Endothelial cell of umbilical vein (primary cell): ENCODE results near the gene SETD3. TPM values are rescaled to one million over a fixed set of nuclear protein-coding genes. Genes with fewer than 3 reads are reported as not detected.

Experiments used
- BruUV-seq: library from RNA; stranded (reverse); fragments of 400-500 nt; replicated peaks from 2 replicates; lab custom pipeline; 2021; lab: Mats Ljungman, UMichigan
- CTCF ChIA-PET: fragments of 300-600, 350-600 bp; sonication (Branson Sonifier 250); formaldehyde crosslinking; loops from one replicate; lab custom pipeline; 2021; ENCODE audit warnings: antibody characterized with exemption, inconsistent platforms; lab: Charles Lee
- POLR2A ChIA-PET: fragments of 300-600, 350-600 bp; sonication (Branson Sonifier 250); formaldehyde crosslinking; loops from one replicate; lab custom pipeline; 2021; ENCODE audit warnings: antibody characterized with exemption, inconsistent platforms; lab: Charles Lee
- DNase-seq: peaks from one replicate; pipeline ENCODE4 v3.0.0-alpha.2; 2011; ENCODE audit warnings: low read depth, low spot score
- FAIRE-seq: peaks from 2 replicates; lab custom pipeline; 2011; peaks lifted over from hg19 to GRCh38; lab: Jason Lieb, UNC
- H2AFZ ChIP-seq: 2 replicates; pipeline ENCODE4 v1.6.0; 2012; ENCODE audit warnings: low read depth, low read length, control low read depth, inconsistent platforms
- H3K27ac ChIP-seq: 2 replicates; pipeline ENCODE4 v1.5.1; 2011; ENCODE audit warnings: low read depth, mild to moderate bottlenecking, control low read depth, low read length, moderate library complexity; ENCODE audit not compliant: insufficient read depth
- H3K27me3 ChIP-seq, 2 experiments: 2 replicates each; pipeline versions ENCODE4 v1.6.0 to v1.6.1; 2011; ENCODE audit warnings: low read length in 2 of 2, mixed read lengths in 1 of 2; ENCODE audit not compliant: control insufficient read depth in 2 of 2, insufficient read depth in 2 of 2
- H3K36me3 ChIP-seq, 2 experiments: 2 replicates in 1 of 2; 3 replicates in 1 of 2; pipeline ENCODE4 v1.5.1; 2011; ENCODE audit warnings: low read length in 2 of 2, mild to moderate bottlenecking in 1 of 2, moderate library complexity in 1 of 2; ENCODE audit not compliant: control insufficient read depth in 2 of 2, insufficient read depth in 2 of 2; ENCODE audit errors: extremely low read depth in 1 of 2
- H3K4me1 ChIP-seq: 3 replicates; pipeline ENCODE4 v1.5.1; 2011; ENCODE audit warnings: mild to moderate bottlenecking, low read length; ENCODE audit not compliant: control insufficient read depth, insufficient read depth; ENCODE audit errors: extremely low read depth
- H3K4me2 ChIP-seq: 2 replicates; pipeline ENCODE4 v1.6.1; 2011; ENCODE audit warnings: low read length, control low read depth, mixed read lengths; ENCODE audit not compliant: insufficient read depth
- H3K4me3 ChIP-seq, 3 experiments: fragments of 200-600 bp in 1 of 3; sonication (generic), shearing (Covaris generic) in 1 of 3; replicated peaks in 1 of 3; 2 replicates each; pipeline ENCODE4 v1.5.1; 2011 to 2016; ENCODE audit warnings: control low read depth in 3 of 3, low read length in 3 of 3, mild to moderate bottlenecking in 2 of 3, inconsistent platforms in 1 of 3, low read depth in 1 of 3, moderate library complexity in 1 of 3; ENCODE audit not compliant: insufficient read depth in 1 of 3
- H3K79me2 ChIP-seq: 2 replicates; pipeline ENCODE4 v1.6.0; 2012; ENCODE audit warnings: low read length, inconsistent platforms; ENCODE audit not compliant: control insufficient read depth, insufficient read depth
- H3K9ac ChIP-seq: replicated peaks from 2 replicates; pipeline ENCODE3; 2011; ENCODE audit warnings: low read length, control low read depth; ENCODE audit not compliant: insufficient read depth; ENCODE audit errors: extremely low read depth
- H3K9me1 ChIP-seq: replicated peaks from 3 replicates; pipeline ENCODE4 v1.6.0; 2011; ENCODE audit warnings: mild to moderate bottlenecking, low read length; ENCODE audit not compliant: control insufficient read depth, insufficient read depth; ENCODE audit errors: extremely low read depth
- H3K9me3 ChIP-seq: replicated peaks from 2 replicates; pipeline ENCODE4 v1.5.1; 2012; ENCODE audit warnings: low read length, inconsistent platforms; ENCODE audit not compliant: control insufficient read depth, insufficient read depth
- H4K20me1 ChIP-seq: replicated peaks from 2 replicates; pipeline ENCODE3; 2011; ENCODE audit warnings: mild to moderate bottlenecking, low read length; ENCODE audit not compliant: control insufficient read depth, insufficient read depth; ENCODE audit errors: extremely low read depth
- CTCF ChIP-seq, 2 donors: IDR thresholded peaks; 1 replicate in 1 of 2; 2 replicates in 1 of 2; pipeline ENCODE4 v1.5.1; 2011; ENCODE audit warnings: low read length in 2 of 2, mild to moderate bottlenecking in 2 of 2, moderate library complexity in 2 of 2, control low read depth in 1 of 2, inconsistent platforms in 1 of 2, low read depth in 1 of 2; ENCODE audit not compliant: insufficient read depth in 1 of 2; ENCODE audit errors: extremely low read depth in 1 of 2
- EZH2 ChIP-seq: IDR thresholded peaks from 2 replicates; pipeline ENCODE4 v1.6.1; 2012; ENCODE audit warnings: borderline replicate concordance, low read depth, mild to moderate bottlenecking, moderate library complexity, low read length, inconsistent platforms; ENCODE audit not compliant: severe bottlenecking
- FOS ChIP-seq: IDR thresholded peaks from 2 replicates; pipeline ENCODE4 v1.6.1; 2011; ENCODE audit warnings: mild to moderate bottlenecking, low read length, moderate library complexity, borderline replicate concordance; ENCODE audit not compliant: insufficient read depth
- GATA2 ChIP-seq: IDR thresholded peaks from 2 replicates; pipeline ENCODE4 v1.7.0; 2011; ENCODE audit warnings: low read depth, mild to moderate bottlenecking, moderate library complexity, mixed read lengths, low read length; ENCODE audit not compliant: insufficient read length, insufficient read depth
- JUN ChIP-seq: IDR thresholded peaks from 2 replicates; pipeline ENCODE4 v1.6.1; 2011; ENCODE audit warnings: borderline replicate concordance, low read depth; ENCODE audit not compliant: insufficient read length, insufficient read depth
- MAX ChIP-seq: IDR thresholded peaks from 2 replicates; pipeline ENCODE4 v1.6.1; 2011; ENCODE audit not compliant: insufficient read depth, insufficient read length
- MYC ChIP-seq: IDR thresholded peaks from one replicate; pipeline ENCODE4 v1.6.1; 2011; ENCODE audit warnings: mild to moderate bottlenecking, low read depth, low read length
- POLR2A ChIP-seq: IDR thresholded peaks from 2 replicates; pipeline ENCODE4 v1.6.1; 2012; ENCODE audit warnings: low read depth, mild to moderate bottlenecking, control low read depth, low read length
- POLR2AphosphoS5 ChIP-seq: IDR thresholded peaks from 2 replicates; pipeline ENCODE4 v1.6.1; 2012; ENCODE audit warnings: low read depth, mild to moderate bottlenecking, control low read depth, low read length, moderate library complexity; ENCODE audit not compliant: insufficient read depth
- dilution Hi-C: fragments of 300-500 bp; cut with MboI; formaldehyde crosslinking; loops from one replicate; pipeline ENCODE4 v1.15.0; 2019; ENCODE audit warnings: low sequenced_read_pairs; ENCODE audit not compliant: extremely low pct_ligation_motif_present
- intact Hi-C: fragments of 100-400 bp; cut with micrococcal nuclease; formaldehyde crosslinking; loops from one replicate; pipeline ENCODE4 v1.10.0; 2022
- polyA plus RNA-seq, 4 experiments: library from polyadenylated mRNA; depleted of rRNA in 3 of 4; stranded (reverse) in 3 of 4; unstranded in 1 of 4; fragments of >200 nt; gene quantifications; 2 replicates each; pipeline versions ENCODE4 v1.2.1 to v1.2.3, GENCODE V29; 2011 to 2012; ENCODE audit warnings: missing spikeins in 1 of 4
- total RNA-seq: library from RNA; stranded (reverse); gene quantifications from 2 replicates; pipeline ENCODE4 v1.2.3, GENCODE V29; 2021

The SETD3 gene
- total and polyA plus RNA-seq, 2 donors (not counting 3 experiments of a cell fraction or from before 2014, with no cell fraction given), result 18.1 to 53.1 TPM

- Histone ChIP-seq H3K9ac (no peak overlapping the region), H4K20me1 (no peaks in the 10 kb centered on the region), H3K9me3 (no peaks in the 10 kb centered on the region), H3K27ac (no peak overlapping the region), H3K79me2 (peaks cover 7% of the 10 kb centered on the region), H3K4me2 (no peak overlapping the region), H3K9me1 (no peaks in the 10 kb centered on the region), H3K4me3 (no peak overlapping the region), H3K36me3 (no peaks in the 10 kb centered on the region), H2AFZ (no peak overlapping the region), H3K4me1 (peaks cover 3% of the 10 kb centered on the region), H3K27me3 (no peaks in the 10 kb centered on the region)
- peak; percentile 33 for FAIRE-seq
- ChIA-PET POLR2A (no interaction called here), CTCF (interaction anchor here (1.4 kb wide), 2 partner anchors 33 to 103 kb away, joined by 3 to 5 read pairs; no protein-coding TSS in a partner anchor)
- TF ChIP-seq POLR2AphosphoS5 (no peak), CTCF (IDR thresholded peaks at IDR 0.05; ENCODE audit: extremely low read depth in 1 of 2, insufficient read depth in 1 of 2, low read depth in 1 of 2, low read length in 2 of 2) (no peak), JUN (no peak), MAX (no peak), FOS (no peak), EZH2 (no peak), MYC (no peak), GATA2 (no peak), POLR2A (no peak)
- no peak for DNase-seq
- intact Hi-C loops (no loop called here), dilution Hi-C loops (no loop called here)
- no TSS peak for BruUV-seq
Measured at GRCh38 chr14:99422228-99423010, 58.2 kb downstream of the SETD3 start.
